SK-MEL-5 (cell line): ENCODE results near the gene TAX1BP1. TPM values are rescaled to one million over a fixed set of nuclear protein-coding genes. Genes with fewer than 3 reads are reported as not detected.

Experiments
- DNase-seq: peaks from one replicate; pipeline ENCODE4 v3.0.0-alpha.2; 2016; ENCODE audit warnings: low read depth, low spot score
- in situ Hi-C: cut with HindIII; loops from 2 replicates; pipeline ENCODE4 v1.10.0; 2016; ENCODE audit warnings: low sequenced_read_pairs, high pct_unique_total_duplicates, low pct_unique_long_range_greater_than_20kb
- polyA plus RNA-seq, 2 experiments: library from polyadenylated mRNA; depleted of rRNA; stranded (reverse); fragments of >200 nt; gene quantifications; 2 replicates each; pipeline ENCODE4 v1.2.3, GENCODE V29; 2015
- total RNA-seq: library from RNA; depleted of rRNA; stranded (reverse); fragments of >200 nt; shearing (Covaris generic); gene quantifications from 2 replicates; pipeline ENCODE4 v1.2.3, GENCODE V29; 2014; rRNA removed

Gene TAX1BP1
- total RNA-seq = 269 and 296 TPM in 2 replicates
- polyA plus RNA-seq (2015; cell fraction: cytosol; rRNA removed) = 198 and 233 TPM in 2 replicates
- 106 and 108 TPM in 2 replicates for polyA plus RNA-seq (2015; cell fraction: nucleus; rRNA removed)

GRCh38 chr7:27739909-27740448, at the start of gene TAX1BP1:
Gene TAX1BP1 (plus strand): TSS chr7:27740162. CDS start chr7:27748525, 8,363 bp downstream.
- in situ Hi-C loops = no loop called here

GRCh38 chr7:27690649-27691048, 49.3 kb upstream of the TAX1BP1 start:
- in situ Hi-C loops = no loop called here
- no peak for DNase-seq

More at GRCh38 chr7:27739909-27740448, at the start of gene TAX1BP1:
- DNase-seq = peak; percentile 97

DNA sequence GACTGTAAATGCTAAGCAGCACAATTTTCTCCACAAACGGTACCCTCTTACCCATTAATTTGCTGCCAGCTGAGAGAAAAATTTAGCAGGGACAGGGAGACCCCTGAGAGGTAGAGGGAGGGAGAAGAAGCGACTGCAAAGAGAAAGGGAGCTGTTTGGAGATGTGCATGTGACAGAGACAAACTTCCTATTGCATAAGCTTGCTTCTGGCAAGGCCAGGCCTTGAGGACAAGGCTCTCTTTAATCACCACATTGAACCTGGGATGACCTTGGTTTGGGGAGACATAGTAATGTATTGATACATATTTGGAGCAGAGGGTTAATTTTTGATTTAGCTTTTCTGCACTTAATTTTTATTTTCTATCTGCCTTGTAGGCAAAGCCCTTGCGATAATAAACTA, 46.2 kb upstream of the TAX1BP1 start:
- DNase-seq = peak; percentile 99
- in situ Hi-C loops = no loop called here

GRCh38 chr7:27695096-27695495, 44.9 kb upstream of the TAX1BP1 start:
- DNase-seq = no peak
- in situ Hi-C loops = no loop called here

DNA sequence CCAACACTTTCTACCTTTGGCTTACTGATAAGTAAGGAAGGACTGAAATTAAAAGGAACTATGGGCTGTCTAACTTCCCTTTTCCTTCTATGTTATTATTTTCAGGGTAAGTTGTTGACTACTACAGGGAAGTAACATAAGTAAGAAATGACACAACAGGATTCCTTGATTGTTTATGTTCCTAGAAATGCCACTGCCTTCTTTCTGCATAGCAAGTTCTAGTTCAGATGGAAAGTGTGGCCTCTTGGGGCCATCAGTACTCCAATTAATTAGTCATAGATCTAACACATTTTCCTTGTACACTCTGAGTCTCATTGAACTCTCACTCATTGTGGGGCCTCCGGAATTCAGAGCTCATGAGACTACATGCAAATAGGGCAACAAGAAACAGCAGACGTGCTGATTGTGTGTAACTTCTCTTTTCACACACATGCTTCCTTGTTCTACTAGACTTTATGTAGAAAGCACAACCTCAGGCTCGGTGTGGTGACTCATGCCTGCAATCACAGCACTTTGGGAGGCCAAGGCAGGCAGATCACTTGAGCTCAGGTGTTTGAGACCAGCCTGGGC, 42.0 kb upstream of the TAX1BP1 start:
- in situ Hi-C loops = no loop called here
- DNase-seq = peak; percentile 95

- DNase-seq = no peak
- in situ Hi-C loops = no loop called here
These were observed 40.2 kb upstream of the TAX1BP1 start for GRCh38 chr7:27699751-27700150.

DNA sequence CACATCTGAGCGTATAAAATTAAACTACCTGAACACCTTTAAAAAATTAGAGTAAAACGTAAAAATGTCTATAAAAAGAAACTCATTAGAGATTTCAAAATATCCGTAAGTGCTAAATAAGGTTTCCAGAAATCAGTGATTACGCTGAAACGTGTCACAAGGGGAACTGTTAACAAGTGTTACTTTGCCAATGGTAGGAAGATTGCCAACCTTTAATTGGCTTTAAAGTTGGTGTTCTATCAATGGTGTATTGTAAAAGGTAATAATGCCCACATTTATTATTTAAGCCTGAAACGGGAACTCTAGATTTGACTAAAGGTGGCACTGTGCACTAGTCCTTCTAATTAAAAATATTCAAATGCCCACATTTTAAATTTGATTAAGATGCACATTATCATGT, 39.5 kb upstream of the TAX1BP1 start:
- in situ Hi-C loops = no loop called here
- peak; percentile 86 for DNase-seq

DNA sequence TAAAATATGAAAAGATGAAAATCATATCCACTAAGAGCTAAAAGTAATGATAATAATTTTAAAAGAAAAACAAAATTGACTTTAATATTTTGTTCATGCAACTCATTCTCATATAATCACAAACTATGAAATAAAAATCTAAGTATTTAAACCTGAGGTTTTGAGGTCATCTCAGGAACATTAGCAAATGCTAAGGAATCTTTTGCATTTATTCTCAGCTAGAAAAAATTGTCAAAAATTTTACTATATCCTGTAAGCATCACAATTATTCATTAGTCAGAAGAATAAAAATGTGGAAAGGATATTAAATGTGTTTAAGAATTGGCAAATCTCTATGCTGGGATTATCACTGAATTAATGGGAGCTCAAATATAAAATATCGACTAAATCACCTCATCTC, 36.8 kb upstream of the TAX1BP1 start:
- in situ Hi-C loops = no loop called here
- no peak for DNase-seq

DNA sequence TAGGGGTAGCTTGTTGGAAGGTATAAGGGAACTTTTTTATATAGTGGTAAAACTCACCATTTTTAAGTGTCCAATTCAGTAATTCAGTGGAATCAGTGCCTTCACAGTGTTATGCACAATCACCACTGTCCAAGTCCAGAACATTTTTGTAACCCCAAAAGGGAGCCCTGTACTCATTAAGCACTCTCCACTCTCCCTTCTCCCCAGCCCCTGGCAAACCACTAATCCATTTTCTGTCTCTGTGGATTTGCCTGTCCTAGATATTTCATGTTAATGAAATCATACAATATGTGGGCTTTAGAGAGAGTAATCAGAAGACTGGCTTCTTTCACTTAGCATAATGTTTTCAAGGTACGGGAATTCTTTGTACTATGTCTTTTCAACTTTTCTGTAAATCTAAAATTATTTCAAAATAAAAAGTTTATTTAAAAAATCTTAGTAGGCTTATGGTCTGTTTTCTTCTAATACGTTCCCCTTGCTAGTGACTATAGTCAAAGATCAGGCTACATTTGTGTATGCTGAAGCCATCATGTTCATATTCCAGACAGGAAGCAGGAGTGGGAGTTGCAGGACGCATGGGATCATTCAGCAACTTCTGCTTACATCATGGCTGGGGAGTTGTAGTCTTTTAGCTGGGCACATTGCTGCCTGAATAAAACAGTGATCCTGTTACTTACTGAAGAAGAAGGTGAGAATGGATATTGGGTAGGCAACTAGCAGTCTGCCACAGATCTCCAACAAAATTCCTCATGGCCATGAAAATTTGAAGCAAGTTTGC, 35.4 kb upstream of the TAX1BP1 start:
- DNase-seq = no peak
- in situ Hi-C loops = no loop called here

GRCh38 chr7:27705200-27705594, 34.8 kb upstream of the TAX1BP1 start:
- in situ Hi-C loops = no loop called here
- no peak for DNase-seq

DNA sequence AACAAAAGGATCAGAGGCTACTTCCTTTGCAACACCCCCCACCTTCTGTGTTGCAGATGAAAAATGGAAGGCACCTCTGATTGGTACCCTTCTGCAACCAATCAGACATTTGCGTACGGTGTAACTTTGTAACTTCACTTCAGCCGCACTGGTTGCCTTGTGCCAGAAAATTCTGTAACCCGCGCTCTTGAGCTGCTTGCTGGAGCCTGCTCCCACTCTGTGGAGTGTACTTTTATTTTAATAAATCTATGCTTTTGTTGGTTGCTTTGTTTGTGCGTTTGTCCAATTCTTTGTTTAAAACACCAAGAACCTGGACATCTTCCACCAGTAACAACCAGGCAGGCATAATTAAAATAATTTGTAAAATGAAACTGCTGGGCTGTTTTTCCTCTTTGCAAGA, 31.5 kb upstream of the TAX1BP1 start:
- DNase-seq = no peak
- in situ Hi-C loops = no loop called here

- in situ Hi-C loops = no loop called here
- DNase-seq = peak; percentile 80
These were observed 30.6 kb upstream of the TAX1BP1 start for GRCh38 chr7:27709137-27710075.

DNA sequence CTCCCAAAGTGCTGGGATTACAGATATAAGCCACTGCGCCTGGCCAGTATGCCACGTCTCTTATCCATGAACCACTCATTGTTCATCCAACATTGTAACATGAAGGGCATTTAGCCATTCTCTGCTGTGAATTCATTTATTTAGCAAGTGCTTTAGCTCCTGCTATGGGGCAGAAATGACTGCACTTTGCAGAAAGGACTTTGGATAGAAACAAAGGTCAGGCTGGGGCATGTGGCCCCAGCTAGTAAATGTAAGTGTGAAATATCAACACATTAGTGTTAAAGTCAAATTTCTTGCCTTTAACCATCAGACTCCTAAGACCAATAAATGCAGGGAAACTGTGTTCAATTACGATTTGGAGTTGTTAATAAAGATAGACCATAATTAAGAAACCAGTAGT, 27.7 kb upstream of the TAX1BP1 start:
- in situ Hi-C loops = no loop called here
- no peak for DNase-seq

- in situ Hi-C loops = no loop called here
- DNase-seq = peak; percentile 95
These were observed 25.0 kb upstream of the TAX1BP1 start for GRCh38 chr7:27714831-27715444.

DNA sequence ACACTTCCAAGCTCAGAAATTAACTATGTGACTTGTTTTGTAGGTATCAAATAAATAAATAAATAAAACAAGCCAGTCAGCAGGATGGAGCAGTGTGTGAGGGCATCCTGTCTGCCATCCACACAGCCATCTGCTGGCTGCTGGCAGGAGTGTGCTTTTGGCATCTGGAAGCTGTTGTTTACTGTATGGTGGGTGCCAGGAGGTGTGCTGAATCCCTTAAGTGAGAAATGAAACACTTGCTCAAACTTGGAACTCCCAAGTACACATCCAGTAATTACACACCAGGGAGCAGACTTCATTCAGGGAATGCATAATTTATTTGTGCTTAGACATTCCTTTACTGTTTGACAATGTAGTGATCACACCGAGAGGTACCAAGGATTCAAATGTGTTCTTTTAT, 16.9 kb upstream of the TAX1BP1 start:
- in situ Hi-C loops = no loop called here
- DNase-seq = peak; percentile 85

- in situ Hi-C loops = no loop called here
- DNase-seq = no peak
These were observed 12.9 kb upstream of the TAX1BP1 start for GRCh38 chr7:27727058-27727457.

- in situ Hi-C loops = no loop called here
- no peak for DNase-seq
These were observed 9.8 kb upstream of the TAX1BP1 start for GRCh38 chr7:27730112-27730511.
